Keratinocyte (primary cell): ENCODE measurements around the gene HDAC10. TPM values are rescaled to one million over a fixed set of nuclear protein-coding genes. Genes with fewer than 3 reads are reported as not detected.

Source experiments
- DNase-seq: peaks from one replicate; pipeline ENCODE4 v3.0.0-alpha.2; 2011; ENCODE audit warnings: low read depth, missing footprints, low spot score
- FAIRE-seq: peaks from 2 replicates; lab custom pipeline; 2011; peaks lifted over from hg19 to GRCh38; lab: Jason Lieb, UNC
- H2AFZ ChIP-seq: 2 replicates; pipeline ENCODE4 v1.6.0; 2012; ENCODE audit warnings: low read length, control low read depth, inconsistent platforms; ENCODE audit not compliant: control insufficient read depth
- H3K27ac ChIP-seq: 2 replicates; pipeline ENCODE4 v1.5.1; 2011; ENCODE audit warnings: low read length; ENCODE audit not compliant: control insufficient read depth, insufficient read depth
- H3K27me3 ChIP-seq: 3 replicates; pipeline ENCODE4 v1.6.0; 2011; ENCODE audit warnings: low read length; ENCODE audit not compliant: control insufficient read depth, insufficient read depth; ENCODE audit errors: extremely low read depth
- H3K36me3 ChIP-seq, 2 experiments: 2 replicates in 1 of 2; 3 replicates in 1 of 2; pipeline ENCODE4 v1.5.1; 2011; ENCODE audit warnings: low read length in 2 of 2, mild to moderate bottlenecking in 1 of 2; ENCODE audit not compliant: control insufficient read depth in 2 of 2, insufficient read depth in 2 of 2; ENCODE audit errors: extremely low read depth in 1 of 2
- H3K4me1 ChIP-seq: 3 replicates; pipeline ENCODE4 v1.5.1; 2011; ENCODE audit warnings: low read length; ENCODE audit not compliant: control insufficient read depth, insufficient read depth; ENCODE audit errors: extremely low read depth
- H3K4me2 ChIP-seq: 3 replicates; pipeline ENCODE4 v1.6.0; 2011; ENCODE audit warnings: low read depth, low read length; ENCODE audit not compliant: control insufficient read depth, insufficient read depth; ENCODE audit errors: extremely low read depth
- H3K4me3 ChIP-seq, 3 experiments: fragments of 200-600 bp in 1 of 3; sonication (generic) in 1 of 3; 2 replicates in 2 of 3; 3 replicates in 1 of 3; pipeline ENCODE4 v1.5.1; 2011 to 2016; ENCODE audit warnings: low read length in 3 of 3, mild to moderate bottlenecking in 3 of 3, control low read depth in 2 of 3, inconsistent platforms in 1 of 3, low read depth in 1 of 3, mixed read lengths in 1 of 3, mixed run types in 1 of 3, moderate library complexity in 1 of 3; ENCODE audit not compliant: control insufficient read depth in 2 of 3, insufficient read depth in 2 of 3; ENCODE audit errors: extremely low read depth in 1 of 3
- H3K79me2 ChIP-seq: 2 replicates; pipeline ENCODE4 v1.6.0; 2012; ENCODE audit warnings: low read length; ENCODE audit not compliant: control insufficient read depth, insufficient read depth
- H3K9ac ChIP-seq: 3 replicates; pipeline ENCODE4 v1.6.0; 2011; ENCODE audit warnings: low read length; ENCODE audit not compliant: control insufficient read depth, insufficient read depth; ENCODE audit errors: extremely low read depth
- H3K9me1 ChIP-seq: 3 replicates; pipeline ENCODE4 v1.6.0; 2011; ENCODE audit warnings: low read length; ENCODE audit not compliant: control insufficient read depth, insufficient read depth; ENCODE audit errors: extremely low read depth
- H3K9me3 ChIP-seq: 2 replicates; pipeline ENCODE4 v1.5.1; 2012; ENCODE audit warnings: low read depth, low read length; ENCODE audit not compliant: control insufficient read depth
- H4K20me1 ChIP-seq: 3 replicates; pipeline ENCODE4 v1.6.0; 2011; ENCODE audit warnings: low read length; ENCODE audit not compliant: control insufficient read depth, insufficient read depth; ENCODE audit errors: extremely low read depth
- EZH2 ChIP-seq: IDR thresholded peaks from one replicate; pipeline ENCODE4 v1.6.1; 2012; ENCODE audit warnings: inconsistent platforms, mild to moderate bottlenecking, low read length, moderate library complexity
- dilution Hi-C: fragments of 300-500 bp; cut with MboI; formaldehyde crosslinking; loops from one replicate; pipeline ENCODE4 v1.7.0; 2020; ENCODE audit warnings: low sequenced_read_pairs; ENCODE audit not compliant: extremely low pct_ligation_motif_present
- polyA plus RNA-seq, 5 experiments: library from polyadenylated mRNA; depleted of rRNA in 3 of 5; stranded (reverse) in 3 of 5; stranded (forward) in 1 of 5; unstranded in 1 of 5; fragments of >200 nt; gene quantifications; 1 replicate in 1 of 5; 2 replicates in 3 of 5; 3 replicates in 1 of 5; pipeline versions ENCODE4 v1.2.1 to v1.2.3, GENCODE V29; 2011 to 2012; ENCODE audit warnings: missing spikeins in 2 of 5, low read depth in 1 of 5, low replicate concordance in 1 of 5
- TF ChIP-seq, protein P1 (sequence below), 3 experiments: IDR thresholded peaks in 1 of 3; conservative IDR thresholded peaks in 1 of 3; optimal IDR thresholded peaks in 1 of 3; 2 replicates in 2 of 3; 3 replicates in 1 of 3; pipeline versions ENCODE3 to v1.5.1; 2011; ENCODE audit warnings: low read length in 3 of 3, mild to moderate bottlenecking in 3 of 3, moderate library complexity in 2 of 3, control low read depth in 1 of 3, inconsistent platforms in 1 of 3; ENCODE audit not compliant: insufficient read depth in 2 of 3; ENCODE audit errors: extremely low read depth in 1 of 3

The HDAC10 gene
- polyA plus RNA-seq, 1 donor (not counting 4 experiments of a cell fraction or from before 2014, with no cell fraction given) = 4.7 TPM

DNA sequence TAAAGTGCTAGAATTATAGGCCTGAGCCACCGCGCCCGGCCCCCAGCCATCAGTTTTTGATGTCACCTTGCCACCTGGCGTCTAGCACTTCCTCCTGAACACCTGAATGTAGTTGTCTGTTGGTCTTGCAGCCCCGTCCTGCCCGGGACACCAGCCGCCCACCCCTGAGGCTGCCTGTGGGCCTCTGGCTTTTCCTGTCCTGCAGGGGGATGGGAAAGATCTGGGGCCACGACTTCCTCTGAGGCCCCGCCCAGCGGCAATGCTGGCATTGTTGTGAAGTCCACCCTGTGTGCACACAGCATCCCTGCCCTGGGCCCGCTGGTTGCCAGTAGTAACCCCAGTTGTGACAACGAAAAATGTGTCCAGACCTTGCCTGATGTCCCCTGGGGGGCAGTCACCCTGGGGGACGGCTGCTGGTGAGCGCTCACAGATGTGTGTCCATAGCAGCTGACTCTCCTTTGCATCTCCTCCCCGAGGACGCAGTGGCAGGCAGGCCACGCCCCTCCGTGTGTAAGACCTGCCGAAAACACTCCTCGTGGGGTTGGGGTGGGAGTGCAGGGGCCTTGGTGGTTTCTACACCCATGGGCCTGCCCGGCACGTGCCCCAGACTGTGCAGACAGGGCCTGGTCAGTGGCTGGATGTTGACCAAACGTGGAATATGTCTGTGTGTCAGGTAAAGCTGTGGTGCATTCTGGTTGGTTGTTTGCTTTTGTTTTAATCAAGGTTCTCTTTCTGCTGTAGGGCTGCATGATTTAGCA, 43.5 kb downstream of the HDAC10 start:
- peaks cover 21 to 30% of the 10 kb centered on the region in 2 experiments for H3K36me3 ChIP-seq
- no peak overlapping the region for H2AFZ ChIP-seq
- peaks cover 2% of the 10 kb centered on the region for H3K9me1 ChIP-seq
- DNase-seq (no peak), FAIRE-seq (no peak)
- dilution Hi-C loops = no loop called here
- H3K4me3 ChIP-seq = no peak overlapping the region
- no peak overlapping the region for H3K4me2 ChIP-seq
- H3K27ac ChIP-seq = no peak overlapping the region
- no peak overlapping the region for H3K9ac ChIP-seq
- H3K27me3 ChIP-seq = no peaks in the 10 kb centered on the region
- peaks cover 16% of the 10 kb centered on the region for H3K79me2 ChIP-seq
- peaks cover 6% of the 10 kb centered on the region for H3K4me1 ChIP-seq
- peaks cover 10% of the 10 kb centered on the region for H4K20me1 ChIP-seq
- H3K9me3 ChIP-seq = no peaks in the 10 kb centered on the region
- TF ChIP-seq, protein P1, sequence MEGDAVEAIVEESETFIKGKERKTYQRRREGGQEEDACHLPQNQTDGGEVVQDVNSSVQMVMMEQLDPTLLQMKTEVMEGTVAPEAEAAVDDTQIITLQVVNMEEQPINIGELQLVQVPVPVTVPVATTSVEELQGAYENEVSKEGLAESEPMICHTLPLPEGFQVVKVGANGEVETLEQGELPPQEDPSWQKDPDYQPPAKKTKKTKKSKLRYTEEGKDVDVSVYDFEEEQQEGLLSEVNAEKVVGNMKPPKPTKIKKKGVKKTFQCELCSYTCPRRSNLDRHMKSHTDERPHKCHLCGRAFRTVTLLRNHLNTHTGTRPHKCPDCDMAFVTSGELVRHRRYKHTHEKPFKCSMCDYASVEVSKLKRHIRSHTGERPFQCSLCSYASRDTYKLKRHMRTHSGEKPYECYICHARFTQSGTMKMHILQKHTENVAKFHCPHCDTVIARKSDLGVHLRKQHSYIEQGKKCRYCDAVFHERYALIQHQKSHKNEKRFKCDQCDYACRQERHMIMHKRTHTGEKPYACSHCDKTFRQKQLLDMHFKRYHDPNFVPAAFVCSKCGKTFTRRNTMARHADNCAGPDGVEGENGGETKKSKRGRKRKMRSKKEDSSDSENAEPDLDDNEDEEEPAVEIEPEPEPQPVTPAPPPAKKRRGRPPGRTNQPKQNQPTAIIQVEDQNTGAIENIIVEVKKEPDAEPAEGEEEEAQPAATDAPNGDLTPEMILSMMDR (optimal IDR thresholded peaks at IDR 0.05 in 1 of 3, IDR thresholded peaks at IDR 0.05 in 1 of 3, conservative IDR thresholded peaks at IDR 0.05 in 1 of 3; ENCODE audit: extremely low read depth in 1 of 3, insufficient read depth in 2 of 3, low read length in 3 of 3) = no peak
- no peak for TF ChIP-seq EZH2

DNA sequence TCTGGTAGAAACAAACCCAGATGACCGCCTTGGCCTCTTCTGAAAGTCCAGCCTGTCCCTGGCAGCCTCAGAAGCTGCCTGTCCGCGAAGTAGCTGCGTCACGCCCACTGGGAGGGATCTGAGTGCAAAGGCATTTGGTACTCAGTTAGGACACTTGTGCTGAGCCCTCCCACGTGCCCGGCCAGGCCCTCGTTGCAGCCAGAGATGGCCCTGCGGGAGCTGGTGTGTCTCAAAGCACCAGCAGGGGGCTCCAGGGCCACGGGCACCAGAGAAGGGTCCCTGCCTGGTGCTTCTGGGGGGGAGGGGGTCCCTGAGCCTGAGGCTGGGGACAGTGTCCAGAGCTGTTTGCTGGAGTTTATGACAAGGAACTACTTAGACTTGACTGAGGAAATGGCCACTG, 44.5 kb downstream of the HDAC10 start:
- DNase-seq (no peak), FAIRE-seq (no peak)
- TF ChIP-seq EZH2 = no peak
- TF ChIP-seq, protein P1 (optimal IDR thresholded peaks at IDR 0.05 in 1 of 3, IDR thresholded peaks at IDR 0.05 in 1 of 3, conservative IDR thresholded peaks at IDR 0.05 in 1 of 3; ENCODE audit: extremely low read depth in 1 of 3, insufficient read depth in 2 of 3, low read length in 3 of 3) = peak; percentile 27 to 52 (median 47)
- H3K4me3 ChIP-seq = no peak overlapping the region
- peaks cover 5% of the 10 kb centered on the region for H3K9me1 ChIP-seq
- H3K4me1 ChIP-seq = peaks cover 11% of the 10 kb centered on the region
- dilution Hi-C loops = no loop called here
- no peak overlapping the region for H3K9ac ChIP-seq
- H3K79me2 ChIP-seq = peaks cover 16% of the 10 kb centered on the region
- H3K36me3 ChIP-seq = peaks cover 18 to 27% of the 10 kb centered on the region in 2 experiments
- H4K20me1 ChIP-seq = peaks cover 10% of the 10 kb centered on the region
- no peak overlapping the region for H3K27ac ChIP-seq
- H3K27me3 ChIP-seq = no peaks in the 10 kb centered on the region
- no peak overlapping the region for H2AFZ ChIP-seq
- H3K4me2 ChIP-seq = no peak overlapping the region
- no peaks in the 10 kb centered on the region for H3K9me3 ChIP-seq
